ENCODE results near the gene INSM1.

The INSM1 gene

DNA sequence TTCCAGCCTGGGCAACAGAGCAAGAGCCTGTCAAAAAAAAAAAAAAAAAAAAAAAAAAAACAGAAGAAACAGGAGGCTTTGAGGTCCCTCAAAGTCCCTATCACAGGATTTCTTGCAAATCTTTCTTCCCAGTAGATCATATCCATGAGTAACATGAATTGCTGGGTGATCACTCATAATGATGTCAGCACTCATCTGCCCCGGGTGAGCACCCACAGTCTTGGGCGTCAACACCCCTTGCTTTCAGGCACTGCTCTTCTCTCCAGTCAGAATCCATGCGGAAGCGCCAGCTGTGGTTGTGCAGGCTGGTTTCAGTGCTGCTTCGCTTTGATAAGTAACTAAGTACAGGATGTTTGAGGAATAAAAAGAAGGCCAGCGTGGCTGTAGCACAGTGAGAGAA, 40.2 kb upstream of the INSM1 start:
- Histone ChIP-seq H3K9me3 (no peaks in the 10 kb centered on the region), H3K36me3 (no peaks in the 10 kb centered on the region), H3K27me3 (no peaks in the 10 kb centered on the region), H3K4me1 (no peaks in the 10 kb centered on the region), H3K27ac (no peak overlapping the region), H3K4me3 (no peak overlapping the region)
- intact Hi-C loops (cut with DNase I; ENCODE audit: low total_unique reads): no loop called here
- TF ChIP-seq, protein P1, sequence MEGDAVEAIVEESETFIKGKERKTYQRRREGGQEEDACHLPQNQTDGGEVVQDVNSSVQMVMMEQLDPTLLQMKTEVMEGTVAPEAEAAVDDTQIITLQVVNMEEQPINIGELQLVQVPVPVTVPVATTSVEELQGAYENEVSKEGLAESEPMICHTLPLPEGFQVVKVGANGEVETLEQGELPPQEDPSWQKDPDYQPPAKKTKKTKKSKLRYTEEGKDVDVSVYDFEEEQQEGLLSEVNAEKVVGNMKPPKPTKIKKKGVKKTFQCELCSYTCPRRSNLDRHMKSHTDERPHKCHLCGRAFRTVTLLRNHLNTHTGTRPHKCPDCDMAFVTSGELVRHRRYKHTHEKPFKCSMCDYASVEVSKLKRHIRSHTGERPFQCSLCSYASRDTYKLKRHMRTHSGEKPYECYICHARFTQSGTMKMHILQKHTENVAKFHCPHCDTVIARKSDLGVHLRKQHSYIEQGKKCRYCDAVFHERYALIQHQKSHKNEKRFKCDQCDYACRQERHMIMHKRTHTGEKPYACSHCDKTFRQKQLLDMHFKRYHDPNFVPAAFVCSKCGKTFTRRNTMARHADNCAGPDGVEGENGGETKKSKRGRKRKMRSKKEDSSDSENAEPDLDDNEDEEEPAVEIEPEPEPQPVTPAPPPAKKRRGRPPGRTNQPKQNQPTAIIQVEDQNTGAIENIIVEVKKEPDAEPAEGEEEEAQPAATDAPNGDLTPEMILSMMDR (IDR thresholded peaks at IDR 0.05): no peak
- DNase-seq: no peak

DNA sequence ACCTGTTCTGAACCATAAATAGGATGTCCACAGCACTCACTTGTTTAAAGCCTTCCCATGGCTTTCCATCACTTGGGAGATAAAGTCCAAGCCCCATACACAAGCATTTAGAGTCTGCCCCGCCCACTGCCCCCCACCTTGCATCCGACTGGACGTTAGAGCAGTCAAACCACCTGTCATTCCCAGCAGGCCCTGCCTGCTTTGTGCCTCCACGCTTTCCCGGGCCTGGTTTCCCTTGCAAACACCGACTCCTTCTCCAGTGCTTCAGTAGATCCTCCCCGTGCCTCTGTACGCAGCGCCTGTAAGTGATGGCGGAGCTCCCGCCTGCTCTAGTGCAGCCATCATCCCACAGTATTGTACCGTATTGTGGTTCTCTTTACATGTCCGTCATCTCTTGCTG, 38.3 kb upstream of the INSM1 start:
- H3K4me1 ChIP-seq: no peaks in the 10 kb centered on the region
- H3K4me3 ChIP-seq: no peak overlapping the region
- intact Hi-C loops (cut with DNase I; ENCODE audit: low total_unique reads): no loop called here

DNA sequence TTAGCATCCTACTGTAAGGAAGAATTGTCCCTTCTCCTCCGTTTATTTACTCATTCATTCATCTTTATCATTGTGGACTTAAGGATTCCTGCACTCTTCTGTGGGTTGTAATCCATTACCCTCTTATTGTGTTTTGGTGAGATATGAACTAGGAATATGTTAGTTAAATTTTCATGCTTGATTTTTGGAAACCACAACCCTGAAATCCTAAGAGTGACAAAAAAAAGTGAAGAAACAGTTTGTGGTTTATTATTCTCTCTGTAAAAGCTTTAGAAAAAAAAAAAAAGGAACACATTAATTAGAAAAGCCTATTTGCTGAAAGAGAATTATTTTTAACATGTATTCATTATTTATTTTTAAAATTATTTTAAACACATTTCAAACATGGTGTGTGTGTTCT, 36.7 kb upstream of the INSM1 start:
- intact Hi-C loops (cut with DNase I; ENCODE audit: low total_unique reads): no loop called here
- Histone ChIP-seq H3K4me3 (no peak overlapping the region), H3K36me3 (no peaks in the 10 kb centered on the region), H3K4me1 (no peaks in the 10 kb centered on the region), H3K9me3 (no peaks in the 10 kb centered on the region), H3K27me3 (no peaks in the 10 kb centered on the region), H3K27ac (no peak overlapping the region)
- TF ChIP-seq, protein P1 (IDR thresholded peaks at IDR 0.05): no peak
- no peak for DNase-seq

More for the DNA sequence above, 38.3 kb upstream of the INSM1 start:
- TF ChIP-seq, protein P1 (IDR thresholded peaks at IDR 0.05): no peak
- no peak for DNase-seq
- Histone ChIP-seq H3K9me3 (no peaks in the 10 kb centered on the region), H3K36me3 (no peaks in the 10 kb centered on the region), H3K27me3 (no peaks in the 10 kb centered on the region), H3K27ac (no peak overlapping the region)

DNA sequence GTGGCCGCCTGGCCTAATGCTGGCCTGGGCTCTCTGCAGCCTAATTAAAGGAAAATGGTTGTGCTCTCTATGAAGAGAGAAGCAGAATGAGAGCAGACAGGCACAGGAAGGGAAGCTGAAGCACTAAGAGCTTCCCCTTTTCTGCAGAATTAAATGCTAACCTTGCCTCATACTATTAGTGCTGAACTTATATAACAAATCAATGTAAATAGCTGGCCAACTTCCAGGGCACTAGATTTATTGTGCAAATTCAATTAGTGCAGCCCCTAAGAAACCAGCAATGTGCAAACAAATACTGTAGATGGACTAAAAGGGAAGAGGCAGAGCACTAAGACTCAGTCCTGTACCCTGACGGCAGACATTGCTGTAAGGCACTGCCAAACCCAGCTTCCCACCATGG, 36.1 kb upstream of the INSM1 start:
- no peak overlapping the region for H3K4me3 ChIP-seq
- no peaks in the 10 kb centered on the region for H3K9me3 ChIP-seq
- no peaks in the 10 kb centered on the region for H3K27me3 ChIP-seq
- TF ChIP-seq, protein P1 (IDR thresholded peaks at IDR 0.05): no peak
- H3K36me3 ChIP-seq: no peaks in the 10 kb centered on the region
- H3K27ac ChIP-seq: no peak overlapping the region
- no peak for DNase-seq
- H3K4me1 ChIP-seq: no peaks in the 10 kb centered on the region
- intact Hi-C loops (cut with DNase I; ENCODE audit: low total_unique reads): no loop called here

DNA sequence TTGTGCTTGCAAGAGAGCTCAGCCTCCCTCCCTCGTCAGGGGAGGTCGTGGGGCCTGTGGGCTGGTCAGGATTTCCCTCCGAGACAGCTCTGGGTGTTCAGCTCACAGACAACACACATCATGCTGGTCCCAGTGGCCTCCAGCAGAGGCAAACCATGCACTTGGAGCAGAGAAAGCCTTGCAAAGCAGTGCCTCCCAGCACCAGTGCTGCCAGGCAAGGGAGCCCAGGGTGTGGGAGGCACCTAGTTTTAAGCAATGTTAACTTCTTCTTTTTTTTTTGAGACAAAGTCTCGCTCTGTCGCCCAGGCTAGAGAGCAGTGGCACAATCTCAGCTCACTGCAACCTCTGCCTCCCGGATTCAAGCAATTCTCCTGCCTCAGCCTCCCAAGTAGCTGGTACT, 34.0 kb upstream of the INSM1 start:
- no peaks in the 10 kb centered on the region for H3K36me3 ChIP-seq
- no peak for DNase-seq
- no peak overlapping the region for H3K27ac ChIP-seq
- TF ChIP-seq, protein P1 (IDR thresholded peaks at IDR 0.05): no peak
- intact Hi-C loops (cut with DNase I; ENCODE audit: low total_unique reads): no loop called here
- no peak overlapping the region for H3K4me3 ChIP-seq
- H3K27me3 ChIP-seq: no peaks in the 10 kb centered on the region
- no peaks in the 10 kb centered on the region for H3K9me3 ChIP-seq
- no peaks in the 10 kb centered on the region for H3K4me1 ChIP-seq

DNA sequence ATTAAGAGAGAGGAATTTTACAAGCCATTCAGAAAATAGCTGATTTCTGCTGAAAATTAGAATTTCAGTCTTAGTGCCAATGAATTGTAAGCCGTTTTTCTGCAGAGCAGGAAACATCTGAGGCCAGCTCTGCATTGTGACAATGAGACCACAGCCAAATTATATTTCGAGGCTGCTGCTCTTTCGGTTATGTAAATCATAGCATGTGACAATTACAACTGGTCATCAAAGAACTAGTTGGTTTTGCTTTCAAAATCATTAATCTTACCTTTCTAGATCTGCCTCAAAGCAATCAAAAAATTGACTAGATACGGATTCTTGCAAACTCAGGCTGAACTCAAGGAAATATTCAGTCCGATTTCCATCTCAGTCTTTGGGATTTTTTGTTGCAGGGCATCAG, 33.4 kb upstream of the INSM1 start:
- Histone ChIP-seq H3K4me3 (no peak overlapping the region), H3K4me1 (no peaks in the 10 kb centered on the region), H3K36me3 (no peaks in the 10 kb centered on the region), H3K27ac (no peak overlapping the region), H3K9me3 (no peaks in the 10 kb centered on the region), H3K27me3 (no peaks in the 10 kb centered on the region)
- TF ChIP-seq, protein P1 (IDR thresholded peaks at IDR 0.05): no peak
- intact Hi-C loops (cut with DNase I; ENCODE audit: low total_unique reads): no loop called here
- no peak for DNase-seq

Data from tibial artery (tissue), 4 donors.